Activated CD4-positive, CD25-positive, alpha-beta regulatory T cell treated with anti-CD3 and anti-CD28 coated beads, Interleukin-2, amount 50 U/mL, for 24 hours (primary cell): ENCODE data around the gene C1orf50.

Source experiments
- ATAC-seq, 2 donors: fragments of 150-1000 bp; cut with Tn5 transposase; one replicate each; pipeline ENCODE4 v1.10.0; 2021; ENCODE audit warnings: mild to moderate bottlenecking in 1 of 2, moderate library complexity in 1 of 2

Gene C1orf50

DNA sequence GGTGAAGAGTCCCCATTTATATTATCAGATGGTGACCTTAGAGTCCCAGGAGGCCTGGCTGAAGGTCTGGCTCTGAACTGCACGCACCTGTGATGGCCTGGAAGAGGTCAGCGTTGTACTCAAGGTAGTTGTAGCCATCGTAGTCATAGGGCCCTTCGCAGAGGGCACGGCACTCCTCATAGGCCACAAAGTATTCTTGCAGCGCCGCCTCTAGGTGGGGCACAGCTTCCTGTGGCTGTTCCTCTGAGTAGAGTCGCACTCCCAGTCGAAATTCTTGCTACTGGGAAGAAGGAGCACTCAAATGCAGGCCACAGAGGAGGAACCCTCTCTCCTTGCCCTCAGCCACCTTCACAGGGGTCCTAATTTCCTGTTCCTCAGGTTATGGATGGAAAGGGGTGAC is 7.9 kb upstream of the C1orf50 start:
- no peak for ATAC-seq

DNA sequence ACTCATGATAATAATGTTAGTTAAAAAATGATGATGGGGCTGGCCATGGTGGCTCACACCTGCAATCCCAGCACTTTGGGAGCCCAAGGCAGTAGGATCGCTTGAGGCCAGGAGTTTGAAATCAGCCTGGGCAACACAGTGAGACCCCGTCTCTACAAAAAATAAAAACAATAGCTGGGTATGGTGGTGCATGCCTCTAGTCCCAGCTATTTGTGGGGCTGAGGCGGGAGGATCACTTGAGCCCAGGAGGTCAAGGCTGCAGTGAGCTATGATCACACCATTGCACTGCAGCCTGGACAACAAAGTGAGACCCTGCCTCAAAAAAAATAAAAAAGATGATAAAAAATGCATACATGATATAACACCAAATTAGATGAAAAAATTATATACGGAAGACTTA is 5.5 kb upstream of the C1orf50 start:
- no peak for ATAC-seq

- ATAC-seq: no peak
Observed at GRCh38 chr1:42762269-42762668, 4.8 kb upstream of the C1orf50 start.

- ATAC-seq: no peak
Observed at GRCh38 chr1:42765269-42765668, 1.8 kb upstream of the C1orf50 start.

- ATAC-seq: peak; percentile 9 to 20
Observed at GRCh38 chr1:42765832-42766740, 963 bp upstream of the C1orf50 start.

GRCh38 chr1:42767510-42768000 is 506 bp downstream of the C1orf50 start:
- ATAC-seq: peak; percentile 20 to 25

GRCh38 chr1:42768172-42768571 is 1.1 kb downstream of the C1orf50 start:
- no peak for ATAC-seq

- ATAC-seq: no peak
Observed at GRCh38 chr1:42769811-42770210, 2.8 kb downstream of the C1orf50 start.

- no peak for ATAC-seq
Observed at GRCh38 chr1:42773420-42773819, 6.4 kb downstream of the C1orf50 start.

DNA sequence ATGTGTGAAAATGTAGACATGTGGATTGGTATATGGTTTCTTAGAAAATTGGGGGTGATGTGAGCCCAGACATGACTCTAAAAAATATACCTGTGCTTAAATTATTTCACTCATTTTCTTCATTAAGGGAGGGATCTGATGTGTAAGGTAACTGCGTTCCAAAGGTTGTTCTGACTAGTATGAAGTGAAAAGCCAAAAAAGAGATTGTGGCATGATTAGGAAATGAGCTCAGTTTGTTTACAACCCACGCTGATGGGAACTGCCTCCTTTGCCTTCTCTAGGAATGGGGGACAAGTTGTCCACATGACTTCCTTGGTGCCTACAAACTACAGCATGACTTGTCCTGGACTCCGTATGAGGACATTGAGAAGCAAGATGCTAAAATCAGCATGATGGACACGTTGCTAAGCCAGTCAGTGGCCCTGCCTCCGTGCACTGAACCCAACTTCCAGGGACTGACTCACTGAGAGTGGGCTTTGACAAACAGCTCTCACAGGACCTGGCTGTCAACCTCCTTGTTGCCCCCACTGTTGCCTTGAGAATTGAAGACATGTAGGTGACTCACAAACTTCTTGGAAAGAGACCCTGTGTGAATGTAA is 8.0 kb downstream of the C1orf50 start:
- ATAC-seq: no peak

DNA sequence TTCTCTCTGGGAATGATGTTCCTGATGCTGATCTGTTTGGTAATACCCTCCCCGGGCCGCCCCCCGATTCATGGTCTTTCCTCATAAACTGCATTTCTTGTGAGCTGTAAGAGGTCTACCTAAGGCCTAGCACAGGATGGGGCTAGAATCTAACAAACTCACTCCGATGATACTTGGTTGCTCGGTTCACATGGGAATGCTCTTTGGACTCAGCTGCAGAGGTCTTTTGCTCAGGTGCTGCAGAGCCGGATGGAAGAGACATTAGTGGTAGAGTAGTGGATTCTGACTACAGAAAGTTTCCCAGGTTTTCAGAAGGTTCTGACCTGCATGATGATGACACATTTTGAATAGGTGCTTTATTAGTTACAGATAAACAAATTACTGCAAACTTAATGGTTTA is 9.5 kb downstream of the C1orf50 start:
- ATAC-seq: no peak

DNA sequence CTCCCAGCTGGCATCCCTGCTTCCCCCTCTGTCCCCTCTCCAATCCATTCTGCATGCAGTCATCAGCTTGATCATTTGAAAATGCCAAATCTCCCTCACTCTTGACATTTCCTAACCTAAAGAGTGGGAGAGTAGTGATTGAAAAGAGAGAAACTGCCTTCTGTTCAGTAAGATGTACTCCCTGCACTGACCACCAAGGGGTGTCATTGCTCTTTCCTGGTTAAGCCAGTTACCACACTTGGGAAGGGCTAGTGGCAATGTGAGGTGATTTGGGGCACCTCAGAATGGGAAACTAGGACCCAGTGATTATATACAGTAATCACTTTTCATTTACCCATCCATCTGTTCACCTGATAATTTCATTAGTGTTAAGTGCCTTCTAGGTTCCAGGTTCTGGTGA is 10.8 kb downstream of the C1orf50 start:
- no peak for ATAC-seq

GRCh38 chr1:42779725-42780124 is 12.7 kb downstream of the C1orf50 start:
- ATAC-seq: no peak

DNA sequence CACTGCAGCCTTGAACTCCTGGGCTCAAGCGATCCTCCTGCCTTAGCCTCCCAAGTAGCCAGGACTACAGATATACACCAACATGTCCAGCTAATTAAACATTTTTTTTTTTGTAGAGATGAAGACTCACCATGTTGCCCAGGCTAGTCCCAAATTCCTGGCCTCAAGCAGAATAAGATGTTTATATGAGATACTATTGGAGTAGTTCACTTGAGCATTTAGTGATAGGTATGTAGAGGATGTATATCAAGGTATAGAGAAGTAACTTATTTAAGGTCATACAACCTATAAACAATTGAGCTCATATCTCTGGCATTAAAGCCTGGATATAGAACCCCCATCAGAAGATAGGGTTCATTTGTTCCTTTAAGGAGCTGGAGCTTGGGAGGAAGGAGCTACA is 13.1 kb downstream of the C1orf50 start:
- no peak for ATAC-seq

GRCh38 chr1:42783092-42783491 is 16.0 kb downstream of the C1orf50 start:
- no peak for ATAC-seq

- no peak for ATAC-seq
Observed at GRCh38 chr1:42784547-42784945, 17.5 kb downstream of the C1orf50 start.

DNA sequence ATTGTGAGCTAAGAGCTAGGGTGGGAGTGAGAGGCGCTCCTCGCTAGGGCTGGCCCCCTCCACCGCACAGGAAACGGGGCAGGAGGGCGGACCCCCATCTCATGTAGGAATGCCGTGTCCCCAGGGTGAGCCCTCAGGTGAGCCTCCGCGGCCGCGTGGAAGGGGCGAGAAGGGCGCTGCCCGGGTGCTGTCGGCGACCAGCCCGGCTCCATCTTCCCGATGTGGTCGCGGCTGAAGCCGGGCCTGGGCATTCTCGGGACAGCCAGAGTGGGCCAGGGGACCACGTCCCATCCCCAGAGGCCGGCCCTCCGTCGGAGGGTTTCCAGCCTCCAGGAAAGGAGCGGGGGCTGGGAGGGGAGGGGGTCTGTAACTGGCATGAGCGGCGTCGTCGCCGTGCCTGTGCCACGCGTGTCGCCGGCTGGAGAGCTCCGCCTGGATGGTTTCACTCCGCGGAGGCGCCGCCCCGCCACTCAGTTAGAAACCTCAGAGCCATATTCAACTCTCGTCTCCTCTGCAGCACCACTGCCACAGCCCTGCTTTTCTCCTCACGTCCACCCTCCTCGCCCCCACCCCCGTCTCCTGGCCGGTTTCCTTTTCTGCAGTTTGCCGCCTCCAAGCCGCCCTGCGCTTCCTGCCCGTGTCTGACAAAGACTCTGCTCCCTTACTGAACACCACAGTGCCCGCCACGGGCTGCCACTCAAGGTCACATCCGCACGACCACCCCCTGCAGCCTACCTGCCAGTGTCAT is 18.1 kb downstream of the C1orf50 start, which contains the start of gene TMEM269:
Gene TMEM269 (plus strand): TSS at position 46 of the 748 bp plus-strand sequence. CDS start 4,903 bp downstream, outside the sequence.
- ATAC-seq: peak; percentile 73 to 80

DNA sequence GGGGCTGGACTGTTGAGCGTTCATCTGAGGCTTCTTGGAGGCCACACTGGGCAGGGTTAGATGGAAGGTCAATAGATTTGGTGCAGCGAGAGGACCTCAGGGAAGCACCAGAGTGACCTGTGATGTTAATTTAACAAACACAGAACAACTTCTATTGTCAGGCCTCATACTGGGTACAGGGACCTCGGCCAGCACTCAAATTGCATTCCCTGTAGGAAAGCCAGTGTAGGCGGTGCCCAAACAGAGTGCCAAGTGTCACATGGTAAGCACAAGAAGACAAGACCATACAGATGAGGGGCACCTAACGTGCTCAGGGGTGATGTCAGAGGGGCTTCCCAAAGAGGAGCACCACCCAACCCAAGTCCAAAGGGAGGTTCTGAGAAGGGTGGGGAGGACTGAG is 19.0 kb downstream of the C1orf50 start:
- no peak for ATAC-seq

- no peak for ATAC-seq
Observed at GRCh38 chr1:42788021-42788420, 21.0 kb downstream of the C1orf50 start.

GRCh38 chr1:42793824-42794223 is 26.8 kb downstream of the C1orf50 start:
- no peak for ATAC-seq

DNA sequence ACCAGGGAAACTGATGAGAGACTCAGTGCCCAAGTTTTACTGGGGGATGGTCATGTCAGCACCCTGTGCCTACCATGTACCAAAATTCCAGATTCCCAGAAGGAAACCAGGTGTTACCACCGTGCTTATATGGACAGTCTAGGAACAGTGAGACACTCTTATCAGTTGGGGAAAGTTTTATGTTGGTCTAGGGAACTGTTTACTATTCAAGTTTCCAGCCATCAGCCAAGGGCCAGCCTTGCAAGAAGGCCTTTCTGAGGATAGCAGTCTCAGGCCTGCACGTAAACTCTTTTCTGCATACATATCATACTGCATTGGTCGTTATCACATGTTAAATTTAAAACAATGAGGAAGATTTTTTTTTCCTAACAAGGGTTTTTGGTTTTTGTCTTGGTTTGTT is 30.4 kb downstream of the C1orf50 start:
- ATAC-seq: no peak

DNA sequence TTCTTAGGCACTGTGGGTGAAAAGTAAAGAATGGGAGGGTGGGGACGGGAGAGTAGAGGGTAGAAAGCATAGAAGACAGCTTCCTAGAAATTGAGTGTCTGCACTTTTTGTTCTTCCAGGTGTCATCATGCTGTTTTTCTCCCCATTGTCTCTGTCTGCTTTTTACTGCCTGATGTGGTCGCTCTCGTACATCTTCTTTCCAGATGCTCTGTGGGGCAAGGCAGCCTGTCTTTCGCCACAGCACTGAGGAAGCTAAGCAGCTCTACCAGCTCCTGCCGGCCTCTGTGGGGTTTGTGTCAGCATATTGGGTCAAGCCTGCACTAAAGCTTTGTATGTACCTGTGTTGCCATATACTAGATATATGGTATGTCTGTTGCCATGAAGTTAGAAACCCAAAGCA is 30.9 kb downstream of the C1orf50 start:
- ATAC-seq: no peak

- ATAC-seq: no peak
Observed at GRCh38 chr1:42801832-42802473, 34.9 kb downstream of the C1orf50 start.
